GM12865 (cell line): ENCODE measurements around the gene ZFP36L1.
"Not testable (repeated sequence)": the region's sequence is repeated elsewhere in the genome, so short reads cannot be mapped to it uniquely, and the experiment has no call there.

Source experiments
- DNase-seq: peaks from one replicate; pipeline ENCODE4 v3.0.0; 2010; ENCODE audit warnings: low read depth
- H3K4me3 ChIP-seq: 2 replicates; pipeline ENCODE4 v1.5.1; 2011; ENCODE audit warnings: mild to moderate bottlenecking, low read depth, low read length, control low read depth
- CTCF ChIP-seq: IDR thresholded peaks from 2 replicates; pipeline ENCODE4 v1.5.1; 2011; ENCODE audit warnings: low read length, control low read depth, low read depth, inconsistent platforms; ENCODE audit not compliant: insufficient read depth; ENCODE audit errors: missing control alignments

The ZFP36L1 gene

GRCh38 chr14:68770051-68770450 is 22.8 kb downstream of the ZFP36L1 start:
- H3K4me3 ChIP-seq: no peak overlapping the region
- TF ChIP-seq CTCF: no peak
- DNase-seq: no peak

GRCh38 chr14:68768316-68768715 is 24.6 kb downstream of the ZFP36L1 start:
- DNase-seq: no peak
- no peak for TF ChIP-seq CTCF
- H3K4me3 ChIP-seq: no peak overlapping the region

- DNase-seq: no peak
- no peak for TF ChIP-seq CTCF
- H3K4me3 ChIP-seq: no peak overlapping the region
Observed at GRCh38 chr14:68767248-68767645, 25.6 kb downstream of the ZFP36L1 start.

- no peak overlapping the region for H3K4me3 ChIP-seq
- TF ChIP-seq CTCF: no peak
- DNase-seq: no peak
Observed at GRCh38 chr14:68766299-68767247, 26.3 kb downstream of the ZFP36L1 start.

- DNase-seq, H3K4me3 ChIP-seq: not testable (repeated sequence)
Observed at GRCh38 chr14:68763843-68764242, 29.0 kb downstream of the ZFP36L1 start.

GRCh38 chr14:68762953-68763764 is 29.7 kb downstream of the ZFP36L1 start:
- TF ChIP-seq CTCF: no peak
- H3K4me3 ChIP-seq: no peak overlapping the region
- no peak for DNase-seq

- TF ChIP-seq CTCF: no peak
- no peak overlapping the region for H3K4me3 ChIP-seq
- no peak for DNase-seq
Observed at GRCh38 chr14:68761391-68761790, 31.5 kb downstream of the ZFP36L1 start.
